A549 (cell line): ENCODE measurements around the gene LCE1F. TPM values are rescaled to one million over a fixed set of nuclear protein-coding genes. Genes with fewer than 3 reads are reported as not detected.

Experiments
- ATAC-seq, 2 experiments: fragments of 200-7000 bp in 1 of 2; fragments of >200 bp in 1 of 2; cut with Nextera tagmentation in 1 of 2; cut with Tn5 transposase in 1 of 2; 3 replicates each; pipeline versions ENCODE4 v1.8.0 to v1.9.1; 2018 to 2020; ENCODE audit warnings: mild to moderate bottlenecking in 1 of 2, moderate library complexity in 1 of 2
- CTCF ChIA-PET: fragments of 300-600 bp; sonication (Branson Sonifier 250); formaldehyde crosslinking; extraction: SDS; loops from one replicate; lab custom pipeline; 2021; ENCODE audit warnings: antibody characterized with exemption, inconsistent platforms; lab: Yijun Ruan, JAX
- POLR2A ChIA-PET: fragments of 350-600 bp; formaldehyde crosslinking; extraction: SDS; loops from one replicate; lab custom pipeline; 2021; ENCODE audit warnings: antibody characterized with exemption, inconsistent platforms; lab: Yijun Ruan, JAX
- DNase-seq, 2 experiments: peaks; one replicate each; pipeline versions ENCODE4 v3.0.0 to v3.0.0-alpha.2; 2011 to 2016; ENCODE audit warnings: low read depth in 1 of 2, low spot score in 1 of 2
- FAIRE-seq: peaks from 2 replicates; lab custom pipeline; 2011; peaks lifted over from hg19 to GRCh38; lab: Jason Lieb, UNC
- H3K27ac ChIP-seq, 2 experiments: fragments of >200 bp; sonication (Bioruptor Twin); formaldehyde crosslinking; 3 replicates each; pipeline ENCODE4 v1.5.1; 2016 to 2017
- H3K4me1 ChIP-seq: fragments of >200 bp; sonication (Bioruptor Twin); formaldehyde crosslinking; 3 replicates; pipeline ENCODE4 v1.6.1; 2016
- H3K4me2 ChIP-seq: fragments of >200 bp; sonication (Bioruptor Twin); formaldehyde crosslinking; 3 replicates; pipeline ENCODE4 v1.6.1; 2016
- H3K4me3 ChIP-seq: fragments of >200 bp; sonication (Bioruptor Twin); formaldehyde crosslinking; 3 replicates; pipeline ENCODE4 v1.5.1; 2016
- H3K9me3 ChIP-seq: fragments of >200 bp; sonication (Bioruptor Twin); formaldehyde crosslinking; 3 replicates; pipeline ENCODE4 v1.6.1; 2016
- CEBPB ChIP-seq, 2 experiments: fragments of >200 bp in 1 of 2; sonication (Bioruptor Twin) in 1 of 2; formaldehyde crosslinking in 1 of 2; IDR thresholded peaks; 2 replicates each; pipeline ENCODE4 v1.6.1; 2012 to 2016
- CHD2 ChIP-seq: fragments of 150-350 bp; IDR thresholded peaks from 2 replicates; pipeline ENCODE4 v1.6.1; 2014; ENCODE audit warnings: low read length; ENCODE audit not compliant: partially characterized antibody
- CHD4 ChIP-seq: fragments of 200-600 bp; sonication (generic); IDR thresholded peaks from 2 replicates; pipeline ENCODE4 v1.6.1; 2016; ENCODE audit warnings: antibody characterized with exemption, mild to moderate bottlenecking, borderline replicate concordance
- EHF ChIP-seq: fragments of 250-450 bp; sonication (Bioruptor Pico); IDR thresholded peaks from 2 replicates; pipeline ENCODE4 v1.5.0; 2020; ENCODE audit warnings: mild to moderate bottlenecking
- FOSL2 ChIP-seq, 2 experiments: fragments of 450-650 bp in 1 of 2; fragments of >200 bp in 1 of 2; sonication (Bioruptor Twin) in 1 of 2; formaldehyde crosslinking; IDR thresholded peaks; 2 replicates each; pipeline versions ENCODE4 v1.5.0 to v1.6.1; 2016 to 2020; ENCODE audit warnings: mild to moderate bottlenecking in 1 of 2, moderate library complexity in 1 of 2
- HEYL ChIP-seq: fragments of 250-450 bp; sonication (Bioruptor Pico); IDR thresholded peaks from 2 replicates; pipeline ENCODE4 v1.8.0; 2021; ENCODE audit warnings: mild to moderate bottlenecking, moderate library complexity
- HOXB13 ChIP-seq: fragments of 250-450 bp; sonication (Bioruptor Pico); IDR thresholded peaks from 2 replicates; pipeline ENCODE4 v1.5.0; 2020; ENCODE audit warnings: low read depth, mild to moderate bottlenecking, moderate library complexity
- HOXB5 ChIP-seq: fragments of 250-450 bp; sonication (Bioruptor Pico); IDR thresholded peaks from 2 replicates; pipeline ENCODE4 v1.5.0; 2020; ENCODE audit warnings: mild to moderate bottlenecking, moderate library complexity
- JUNB ChIP-seq: fragments of >200 bp; sonication (Bioruptor Twin); formaldehyde crosslinking; IDR thresholded peaks from 2 replicates; pipeline ENCODE4 v1.6.1; 2016
- KDM1A ChIP-seq: fragments of 200-600 bp; sonication (generic); IDR thresholded peaks from 2 replicates; pipeline ENCODE4 v1.6.1; 2016; ENCODE audit warnings: low read depth, mild to moderate bottlenecking
- NR3C1 ChIP-seq: fragments of >200 bp; sonication (Bioruptor Twin); formaldehyde crosslinking; IDR thresholded peaks from 3 replicates; pipeline ENCODE4 v1.6.1; 2017
- POLR2A ChIP-seq: IDR thresholded peaks from 2 replicates; pipeline ENCODE4 v1.6.1; 2012; ENCODE audit warnings: mild to moderate bottlenecking, low read length
- RAD21 ChIP-seq, 2 experiments: fragments of >200 bp in 1 of 2; sonication (Bioruptor Twin) in 1 of 2; formaldehyde crosslinking in 1 of 2; IDR thresholded peaks in 1 of 2; conservative IDR thresholded peaks in 1 of 2; 2 replicates in 1 of 2; 3 replicates in 1 of 2; pipeline ENCODE4 v1.6.1; 2012 to 2018; ENCODE audit warnings: inconsistent platforms in 1 of 2
- RCOR1 ChIP-seq: fragments of 150-350 bp; IDR thresholded peaks from 2 replicates; pipeline ENCODE4 v1.6.1; 2014; ENCODE audit warnings: antibody characterized with exemption, low read length, low read depth
- RNF2 ChIP-seq: fragments of 200-600 bp; sonication (generic); IDR thresholded peaks from 2 replicates; pipeline ENCODE4 v1.6.1; 2016; ENCODE audit warnings: low read depth, mild to moderate bottlenecking, antibody characterized with exemption, moderate library complexity, borderline replicate concordance
- SMC3 ChIP-seq: fragments of >200 bp; sonication (Bioruptor Twin); formaldehyde crosslinking; IDR thresholded peaks from 3 replicates; pipeline ENCODE4 v1.6.1; 2018; ENCODE audit warnings: inconsistent platforms
- SREBF2 ChIP-seq: fragments of 450-650 bp; IDR thresholded peaks from 2 replicates; pipeline ENCODE4 v1.6.1; 2014; ENCODE audit warnings: mild to moderate bottlenecking, moderate library complexity
- TFCP2L1 ChIP-seq: fragments of 250-450 bp; sonication (Bioruptor Pico); IDR thresholded peaks from 2 replicates; pipeline ENCODE4 v1.5.0; 2021; ENCODE audit warnings: mild to moderate bottlenecking
- TP53 ChIP-seq: fragments of 250-450 bp; sonication (Bioruptor Pico); IDR thresholded peaks from 2 replicates; pipeline ENCODE4 v1.5.0; 2021; ENCODE audit warnings: mild to moderate bottlenecking, moderate library complexity
- ZC3H11A ChIP-seq: fragments of 450-650 bp; IDR thresholded peaks from 2 replicates; pipeline ENCODE4 v1.6.1; 2014; ENCODE audit warnings: antibody characterized with exemption, mild to moderate bottlenecking
- ZFP36 ChIP-seq: fragments of 450-650 bp; IDR thresholded peaks from 2 replicates; pipeline ENCODE4 v1.6.1; 2014; ENCODE audit warnings: borderline replicate concordance; ENCODE audit not compliant: partially characterized antibody
- WGBS: methylation state at CpG from one replicate; pipeline ENCODE4 v1.1.6; 2017; ENCODE audit errors: missing lambda C conversion rate; 5-methylcytosine and 5-hydroxymethylcytosine counted together
- polyA plus RNA-seq, 4 experiments: library from polyadenylated mRNA; depleted of rRNA in 3 of 4; stranded (reverse); fragments of >200 nt; fragmentation: RNase III in 1 of 4; extraction: RNeasy Plus Mini Kit Qiagen cat#74134 plus additional on column Dnase treatment in 1 of 4; gene quantifications; 2 replicates in 3 of 4; 3 replicates in 1 of 4; pipeline ENCODE4 v1.2.3, GENCODE V29; 2011 to 2017
- TF ChIP-seq, protein P1 (sequence below): fragments of 200-600 bp; sonication (generic); IDR thresholded peaks from 2 replicates; pipeline ENCODE4 v1.6.1; 2016; ENCODE audit warnings: antibody characterized with exemption, mild to moderate bottlenecking, moderate library complexity
- TF ChIP-seq, protein P2 (sequence below): fragments of 250-450 bp; sonication (Bioruptor Pico); IDR thresholded peaks from 2 replicates; pipeline ENCODE4 v1.5.0; 2020; ENCODE audit warnings: low read depth, mild to moderate bottlenecking, moderate library complexity
- TF ChIP-seq, protein P3 (sequence below): fragments of >200 bp; sonication (Bioruptor Twin); formaldehyde crosslinking; IDR thresholded peaks from 3 replicates; pipeline ENCODE4 v1.6.1; 2016
- TF ChIP-seq, protein P4 (sequence below): fragments of 450-650 bp; IDR thresholded peaks from 2 replicates; pipeline ENCODE4 v1.6.1; 2014; ENCODE audit warnings: antibody characterized with exemption
- TF ChIP-seq, protein P5 (sequence below): fragments of >200 bp; sonication (Bioruptor Twin); formaldehyde crosslinking; IDR thresholded peaks from 2 replicates; pipeline ENCODE4 v1.6.1; 2016
- TF ChIP-seq, protein P6 (sequence below): IDR thresholded peaks from 2 replicates; pipeline ENCODE4 v1.6.1; 2012; ENCODE audit warnings: low read depth, borderline replicate concordance

LCE1F gene
- polyA plus RNA-seq, 2 of the 4 experiments (the other 2 are of a cell fraction): not detected

DNA sequence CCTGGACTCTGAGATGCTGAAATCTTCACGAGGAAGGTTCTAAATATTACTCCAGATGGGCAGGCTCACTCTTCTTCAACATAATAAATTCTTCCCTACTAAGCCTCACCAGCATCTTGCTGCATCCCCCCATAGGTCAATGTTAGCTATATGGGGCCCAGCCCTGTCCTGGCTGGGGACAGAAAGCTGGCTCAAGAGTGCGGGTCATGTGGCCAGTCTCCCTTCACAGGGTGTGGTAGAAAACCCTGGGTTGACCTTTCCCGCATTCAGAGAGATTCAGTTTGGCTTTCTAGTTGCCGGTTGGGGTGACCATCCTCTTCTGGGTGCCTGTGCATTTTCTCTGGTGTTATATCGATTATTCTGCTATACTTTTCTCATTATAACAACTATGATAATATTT lies 36.9 kb upstream of the LCE1F start:
- Histone ChIP-seq H3K4me2 (no peak overlapping the region), H3K27ac (no peak overlapping the region), H3K4me1 (no peaks in the 10 kb centered on the region), H3K9me3 (no peaks in the 10 kb centered on the region), H3K4me3 (no peak overlapping the region)
- TF ChIP-seq EHF (CRISPR knock-in tag): no peak
- TF ChIP-seq HEYL (CRISPR knock-in tag): no peak
- TF ChIP-seq FOSL2 (IDR thresholded peaks at IDR 0.05): no peak
- TF ChIP-seq FOSL2 (CRISPR knock-in tag; IDR thresholded peaks at IDR 0.05): no peak
- no peak for TF ChIP-seq RCOR1
- no peak for TF ChIP-seq ZFP36
- no peak for TF ChIP-seq NR3C1
- TF ChIP-seq SMC3: no peak
- no peak for TF ChIP-seq RNF2
- TF ChIP-seq, protein P1, sequence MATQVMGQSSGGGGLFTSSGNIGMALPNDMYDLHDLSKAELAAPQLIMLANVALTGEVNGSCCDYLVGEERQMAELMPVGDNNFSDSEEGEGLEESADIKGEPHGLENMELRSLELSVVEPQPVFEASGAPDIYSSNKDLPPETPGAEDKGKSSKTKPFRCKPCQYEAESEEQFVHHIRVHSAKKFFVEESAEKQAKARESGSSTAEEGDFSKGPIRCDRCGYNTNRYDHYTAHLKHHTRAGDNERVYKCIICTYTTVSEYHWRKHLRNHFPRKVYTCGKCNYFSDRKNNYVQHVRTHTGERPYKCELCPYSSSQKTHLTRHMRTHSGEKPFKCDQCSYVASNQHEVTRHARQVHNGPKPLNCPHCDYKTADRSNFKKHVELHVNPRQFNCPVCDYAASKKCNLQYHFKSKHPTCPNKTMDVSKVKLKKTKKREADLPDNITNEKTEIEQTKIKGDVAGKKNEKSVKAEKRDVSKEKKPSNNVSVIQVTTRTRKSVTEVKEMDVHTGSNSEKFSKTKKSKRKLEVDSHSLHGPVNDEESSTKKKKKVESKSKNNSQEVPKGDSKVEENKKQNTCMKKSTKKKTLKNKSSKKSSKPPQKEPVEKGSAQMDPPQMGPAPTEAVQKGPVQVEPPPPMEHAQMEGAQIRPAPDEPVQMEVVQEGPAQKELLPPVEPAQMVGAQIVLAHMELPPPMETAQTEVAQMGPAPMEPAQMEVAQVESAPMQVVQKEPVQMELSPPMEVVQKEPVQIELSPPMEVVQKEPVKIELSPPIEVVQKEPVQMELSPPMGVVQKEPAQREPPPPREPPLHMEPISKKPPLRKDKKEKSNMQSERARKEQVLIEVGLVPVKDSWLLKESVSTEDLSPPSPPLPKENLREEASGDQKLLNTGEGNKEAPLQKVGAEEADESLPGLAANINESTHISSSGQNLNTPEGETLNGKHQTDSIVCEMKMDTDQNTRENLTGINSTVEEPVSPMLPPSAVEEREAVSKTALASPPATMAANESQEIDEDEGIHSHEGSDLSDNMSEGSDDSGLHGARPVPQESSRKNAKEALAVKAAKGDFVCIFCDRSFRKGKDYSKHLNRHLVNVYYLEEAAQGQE: no peak
- TF ChIP-seq CEBPB (IDR thresholded peaks at IDR 0.05): no peak
- no peak for TF ChIP-seq CHD4
- TF ChIP-seq, protein P2, sequence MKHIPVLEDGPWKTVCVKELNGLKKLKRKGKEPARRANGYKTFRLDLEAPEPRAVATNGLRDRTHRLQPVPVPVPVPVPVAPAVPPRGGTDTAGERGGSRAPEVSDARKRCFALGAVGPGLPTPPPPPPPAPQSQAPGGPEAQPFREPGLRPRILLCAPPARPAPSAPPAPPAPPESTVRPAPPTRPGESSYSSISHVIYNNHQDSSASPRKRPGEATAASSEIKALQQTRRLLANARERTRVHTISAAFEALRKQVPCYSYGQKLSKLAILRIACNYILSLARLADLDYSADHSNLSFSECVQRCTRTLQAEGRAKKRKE (CRISPR knock-in tag): no peak
- TF ChIP-seq, protein P3, sequence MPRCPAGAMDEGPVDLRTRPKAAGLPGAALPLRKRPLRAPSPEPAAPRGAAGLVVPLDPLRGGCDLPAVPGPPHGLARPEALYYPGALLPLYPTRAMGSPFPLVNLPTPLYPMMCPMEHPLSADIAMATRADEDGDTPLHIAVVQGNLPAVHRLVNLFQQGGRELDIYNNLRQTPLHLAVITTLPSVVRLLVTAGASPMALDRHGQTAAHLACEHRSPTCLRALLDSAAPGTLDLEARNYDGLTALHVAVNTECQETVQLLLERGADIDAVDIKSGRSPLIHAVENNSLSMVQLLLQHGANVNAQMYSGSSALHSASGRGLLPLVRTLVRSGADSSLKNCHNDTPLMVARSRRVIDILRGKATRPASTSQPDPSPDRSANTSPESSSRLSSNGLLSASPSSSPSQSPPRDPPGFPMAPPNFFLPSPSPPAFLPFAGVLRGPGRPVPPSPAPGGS: no peak
- TF ChIP-seq, protein P4, sequence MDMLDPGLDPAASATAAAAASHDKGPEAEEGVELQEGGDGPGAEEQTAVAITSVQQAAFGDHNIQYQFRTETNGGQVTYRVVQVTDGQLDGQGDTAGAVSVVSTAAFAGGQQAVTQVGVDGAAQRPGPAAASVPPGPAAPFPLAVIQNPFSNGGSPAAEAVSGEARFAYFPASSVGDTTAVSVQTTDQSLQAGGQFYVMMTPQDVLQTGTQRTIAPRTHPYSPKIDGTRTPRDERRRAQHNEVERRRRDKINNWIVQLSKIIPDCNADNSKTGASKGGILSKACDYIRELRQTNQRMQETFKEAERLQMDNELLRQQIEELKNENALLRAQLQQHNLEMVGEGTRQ: no peak
- no peak for TF ChIP-seq JUNB
- TF ChIP-seq, protein P5, sequence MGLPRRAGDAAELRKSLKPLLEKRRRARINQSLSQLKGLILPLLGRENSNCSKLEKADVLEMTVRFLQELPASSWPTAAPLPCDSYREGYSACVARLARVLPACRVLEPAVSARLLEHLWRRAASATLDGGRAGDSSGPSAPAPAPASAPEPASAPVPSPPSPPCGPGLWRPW: no peak
- no peak for TF ChIP-seq TFCP2L1
- TF ChIP-seq CHD2: no peak
- DNase-seq: no peak
- POLR2A ChIA-PET: no interaction called here
- WGBS: 25% methylated on average over 5 of the region's 5 CpGs
- CTCF ChIA-PET: no interaction called here
- no peak for FAIRE-seq
- no peak for ATAC-seq

DNA sequence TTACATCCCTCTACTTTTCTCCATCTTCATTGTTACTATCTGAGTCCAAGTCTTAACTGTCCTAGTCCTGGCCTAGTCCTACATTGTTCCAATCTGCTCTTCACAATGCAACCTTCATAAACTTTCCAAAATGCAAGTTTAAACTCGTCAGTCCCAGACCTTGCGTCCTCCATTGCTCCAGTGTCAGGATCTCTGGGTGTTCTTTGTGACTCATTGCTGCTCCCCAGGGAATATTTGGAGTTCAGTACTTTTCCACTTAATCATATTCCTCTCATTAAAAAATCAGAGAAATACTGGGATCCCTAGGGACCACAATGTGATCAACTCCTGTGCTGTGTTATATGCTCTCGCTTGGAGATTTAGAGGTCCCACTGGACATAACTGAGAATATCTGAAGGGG lies 35.1 kb upstream of the LCE1F start:
- ChIA-PET POLR2A (no interaction called here), CTCF (interaction anchor here (1.5 kb wide), 1 partner anchor 37 kb away, joined by 3 read pairs; no protein-coding TSS in a partner anchor)
- WGBS: 37% methylated on average over 3 of the region's 3 CpGs
- no peak for ATAC-seq
- no peak for DNase-seq
- no peak overlapping the region for H3K4me2 ChIP-seq
- no peak overlapping the region for H3K4me3 ChIP-seq
- no peaks in the 10 kb centered on the region for H3K9me3 ChIP-seq
- FAIRE-seq: no peak
- no peak overlapping the region for H3K27ac ChIP-seq
- H3K4me1 ChIP-seq: no peaks in the 10 kb centered on the region
- no peak for TF ChIP-seq SREBF2
- TF ChIP-seq, protein P1: no peak
- TF ChIP-seq RAD21 (conservative IDR thresholded peaks at IDR 0.05 in 1 of 2, IDR thresholded peaks at IDR 0.05 in 1 of 2): no peak
- no peak for TF ChIP-seq CEBPB (IDR thresholded peaks at IDR 0.05)
- TF ChIP-seq TP53 (CRISPR knock-in tag): no peak
- no peak for TF ChIP-seq RCOR1
- no peak for TF ChIP-seq POLR2A
- TF ChIP-seq, protein P5: no peak
- TF ChIP-seq ZC3H11A: no peak
- no peak for TF ChIP-seq HOXB5
- TF ChIP-seq, protein P6, sequence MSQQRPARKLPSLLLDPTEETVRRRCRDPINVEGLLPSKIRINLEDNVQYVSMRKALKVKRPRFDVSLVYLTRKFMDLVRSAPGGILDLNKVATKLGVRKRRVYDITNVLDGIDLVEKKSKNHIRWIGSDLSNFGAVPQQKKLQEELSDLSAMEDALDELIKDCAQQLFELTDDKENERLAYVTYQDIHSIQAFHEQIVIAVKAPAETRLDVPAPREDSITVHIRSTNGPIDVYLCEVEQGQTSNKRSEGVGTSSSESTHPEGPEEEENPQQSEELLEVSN: no peak
- TF ChIP-seq KDM1A: no peak
- TF ChIP-seq HOXB13 (CRISPR knock-in tag): no peak
- no peak for TF ChIP-seq SMC3
